Gastroesophageal sphincter (tissue), 4 donors: ENCODE data around the gene ARMC7. TPM values are rescaled to one million over a fixed set of nuclear protein-coding genes. Genes with fewer than 3 reads are reported as not detected.

Source experiments
- ATAC-seq: fragments of 150-250 bp; one replicate; pipeline ENCODE4 v1.9.1; 2016; ENCODE audit warnings: mild to moderate bottlenecking, moderate library complexity
- H3K27ac ChIP-seq, 4 donors: fragments of 200-600 bp; sonication (generic) in 3 of 4; 1 replicate in 3 of 4; 2 replicates in 1 of 4; pipeline ENCODE4 v1.5.1; 2016 to 2019
- H3K27me3 ChIP-seq: fragments of 200-600 bp; sonication (generic); one replicate; pipeline ENCODE4 v1.5.1; 2019
- H3K36me3 ChIP-seq, 2 donors: fragments of 200-600 bp; sonication (generic); one replicate each; pipeline ENCODE4 v1.5.1; 2019; ENCODE audit warnings: control low read depth in 1 of 2
- H3K4me1 ChIP-seq, 3 donors: fragments of 200-600 bp; sonication (generic); 1 replicate in 2 of 3; 2 replicates in 1 of 3; pipeline ENCODE4 v1.5.1; 2016 to 2019; ENCODE audit warnings: control low read depth in 2 of 3
- H3K4me3 ChIP-seq, 2 donors: fragments of 200-600 bp; sonication (generic); one replicate each; pipeline ENCODE4 v1.5.1; 2019; ENCODE audit warnings: mild to moderate bottlenecking in 1 of 2, moderate library complexity in 1 of 2
- H3K9me3 ChIP-seq, 3 donors: fragments of 200-600 bp; sonication (generic); one replicate each; pipeline ENCODE4 v1.5.1; 2017 to 2019; ENCODE audit warnings: control low read depth in 2 of 3
- EP300 ChIP-seq: sonication (generic); formaldehyde crosslinking; IDR thresholded peaks from one replicate; pipeline ENCODE4 v1.6.1; 2017; ENCODE audit warnings: antibody characterized with exemption, mild to moderate bottlenecking
- POLR2A ChIP-seq, 2 donors: fragments of 450-650 bp; IDR thresholded peaks; one replicate each; pipeline ENCODE4 v1.6.1; 2017; ENCODE audit warnings: antibody characterized with exemption in 2 of 2, mild to moderate bottlenecking in 2 of 2, moderate library complexity in 1 of 2
- POLR2AphosphoS5 ChIP-seq: sonication (generic); formaldehyde crosslinking; IDR thresholded peaks from one replicate; pipeline ENCODE4 v1.6.1; 2017; ENCODE audit warnings: antibody characterized with exemption
- WGBS, 2 donors: methylation state at CpG; one replicate each; pipeline ENCODE4 v1.1.5; 2018; ENCODE audit warnings: low coverage in 1 of 2; 5-methylcytosine and 5-hydroxymethylcytosine counted together
- total RNA-seq, 4 donors: library from RNA; depleted of rRNA; stranded (reverse); fragments of >200 nt; gene quantifications; one replicate each; pipeline ENCODE4 v1.1.0, GENCODE V29; 2016
- TF ChIP-seq, protein P1 (sequence below), 4 experiments: fragments of 200-600 bp in 2 of 4; fragments of 450-650 bp in 2 of 4; sonication (generic) in 1 of 4; IDR thresholded peaks; one replicate each; pipeline ENCODE4 v1.5.1; 2017 to 2019; ENCODE audit warnings: antibody characterized with exemption in 4 of 4, mild to moderate bottlenecking in 2 of 4, moderate library complexity in 2 of 4

The ARMC7 gene
- total RNA-seq, 4 donors from 2014 or later, result 2.4 to 6.1 (median 3.9) TPM

DNA sequence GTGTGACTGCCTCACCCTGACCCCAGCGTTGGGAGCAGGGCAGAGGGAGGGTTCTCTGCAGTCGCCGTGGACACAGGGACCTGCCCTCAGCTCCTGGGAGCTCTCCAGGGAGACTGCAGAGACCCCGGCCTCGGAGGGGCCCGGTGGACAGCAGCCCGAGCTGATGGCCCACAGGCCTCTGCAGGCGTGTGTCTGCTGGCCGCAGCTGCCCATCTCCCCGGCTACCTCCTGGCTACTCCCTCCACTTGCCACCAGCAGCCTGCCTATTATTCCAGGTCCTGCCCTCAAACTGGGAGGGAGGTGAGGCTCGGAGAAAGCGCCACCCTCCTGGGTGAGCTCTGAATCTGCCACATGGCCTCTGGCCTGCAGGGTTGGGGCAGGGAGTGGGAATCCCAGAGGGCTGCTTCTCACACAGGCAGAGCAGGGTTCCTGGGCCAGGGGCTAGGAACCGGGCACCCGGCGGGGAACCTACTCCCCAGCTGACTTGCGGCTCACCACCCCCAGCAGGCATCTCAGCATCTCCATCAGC is 14.8 kb upstream of the ARMC7 start:
- Histone ChIP-seq H3K4me3 (no peak overlapping the region), H3K4me1 (peaks cover 0 to 35% (median 8%) of the 10 kb centered on the region in 3 donors), H3K9me3 (no peaks in the 10 kb centered on the region), H3K36me3 (peaks cover 0 to 15% of the 10 kb centered on the region in 2 donors), H3K27ac (no peak overlapping the region), H3K27me3 (no peaks in the 10 kb centered on the region)
- WGBS, 2 donors, result 46 to 93% methylated on average over 3 to 4 of the region's 16 CpGs
- no peak for ATAC-seq
- no peak for TF ChIP-seq POLR2AphosphoS5

DNA sequence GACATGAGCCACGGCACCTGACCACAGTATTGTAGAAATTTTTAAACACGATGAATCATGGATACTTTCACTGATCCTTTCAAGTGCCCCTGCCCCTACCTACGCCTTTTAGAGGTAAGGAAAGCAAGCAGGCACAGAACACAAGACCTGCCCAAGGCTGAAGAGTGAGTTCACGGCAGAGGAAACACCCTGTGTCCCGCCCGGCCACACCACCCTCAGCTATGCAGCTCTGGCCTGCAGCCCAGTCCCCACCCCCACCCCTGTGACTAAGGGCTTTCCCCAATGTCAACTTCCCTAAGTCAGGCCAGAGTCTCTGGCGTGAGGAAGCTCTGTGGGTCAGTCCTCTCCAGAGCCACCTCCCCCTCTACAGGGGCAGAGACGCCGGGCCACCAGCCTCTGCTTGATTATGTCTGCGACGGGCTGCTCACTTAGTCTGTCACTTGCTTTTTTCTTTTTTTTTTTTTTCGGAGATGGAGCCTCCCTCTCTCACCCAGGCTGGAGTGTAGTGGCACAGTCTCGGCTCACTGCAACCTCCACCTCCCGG is 13.6 kb upstream of the ARMC7 start:
- TF ChIP-seq POLR2A (IDR thresholded peaks at IDR 0.05), result no peak
- TF ChIP-seq EP300, result no peak
- TF ChIP-seq, protein P1, sequence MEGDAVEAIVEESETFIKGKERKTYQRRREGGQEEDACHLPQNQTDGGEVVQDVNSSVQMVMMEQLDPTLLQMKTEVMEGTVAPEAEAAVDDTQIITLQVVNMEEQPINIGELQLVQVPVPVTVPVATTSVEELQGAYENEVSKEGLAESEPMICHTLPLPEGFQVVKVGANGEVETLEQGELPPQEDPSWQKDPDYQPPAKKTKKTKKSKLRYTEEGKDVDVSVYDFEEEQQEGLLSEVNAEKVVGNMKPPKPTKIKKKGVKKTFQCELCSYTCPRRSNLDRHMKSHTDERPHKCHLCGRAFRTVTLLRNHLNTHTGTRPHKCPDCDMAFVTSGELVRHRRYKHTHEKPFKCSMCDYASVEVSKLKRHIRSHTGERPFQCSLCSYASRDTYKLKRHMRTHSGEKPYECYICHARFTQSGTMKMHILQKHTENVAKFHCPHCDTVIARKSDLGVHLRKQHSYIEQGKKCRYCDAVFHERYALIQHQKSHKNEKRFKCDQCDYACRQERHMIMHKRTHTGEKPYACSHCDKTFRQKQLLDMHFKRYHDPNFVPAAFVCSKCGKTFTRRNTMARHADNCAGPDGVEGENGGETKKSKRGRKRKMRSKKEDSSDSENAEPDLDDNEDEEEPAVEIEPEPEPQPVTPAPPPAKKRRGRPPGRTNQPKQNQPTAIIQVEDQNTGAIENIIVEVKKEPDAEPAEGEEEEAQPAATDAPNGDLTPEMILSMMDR (IDR thresholded peaks at IDR 0.05), result no peak
- TF ChIP-seq POLR2AphosphoS5, result no peak
- Histone ChIP-seq H3K4me1 (peaks cover 0 to 24% (median 6%) of the 10 kb centered on the region in 3 donors), H3K27ac (peak overlapping the region in 1 of 4 donors; percentile 12), H3K4me3 (no peak overlapping the region), H3K27me3 (no peaks in the 10 kb centered on the region), H3K36me3 (peaks cover 0 to 21% of the 10 kb centered on the region in 2 donors), H3K9me3 (no peaks in the 10 kb centered on the region)
- peak; percentile 78 for ATAC-seq
- 50 to 52% methylated on average over 7 to 11 of the region's 14 CpGs for WGBS, 2 donors

GRCh38 chr17:75097865-75098264 is 11.9 kb upstream of the ARMC7 start:
- H3K4me3 ChIP-seq, result no peak overlapping the region
- no peak for TF ChIP-seq POLR2A (IDR thresholded peaks at IDR 0.05)
- no peak for TF ChIP-seq POLR2AphosphoS5
- TF ChIP-seq, protein P1 (IDR thresholded peaks at IDR 0.05), result no peak
- TF ChIP-seq EP300, result no peak
- peaks cover 0 to 15% (median 0%) of the 10 kb centered on the region in 3 donors for H3K4me1 ChIP-seq
- no peaks in the 10 kb centered on the region for H3K27me3 ChIP-seq
- H3K27ac ChIP-seq, result no peak overlapping the region
- H3K36me3 ChIP-seq, result peaks cover 0 to 21% of the 10 kb centered on the region in 2 donors
- WGBS, 2 donors, result no CpG with 5 or more reads among the region's 7 CpGs
- no peaks in the 10 kb centered on the region for H3K9me3 ChIP-seq
- no peak for ATAC-seq

- no peaks in the 10 kb centered on the region for H3K27me3 ChIP-seq
- peaks cover 0 to 21% of the 10 kb centered on the region in 2 donors for H3K36me3 ChIP-seq
- ATAC-seq, result no peak
- WGBS, 2 donors, result 84 to 88% methylated on average over 7 of the region's 7 CpGs
- TF ChIP-seq, protein P1 (IDR thresholded peaks at IDR 0.05), result no peak
- TF ChIP-seq EP300 (no peak), POLR2AphosphoS5 (no peak), POLR2A (IDR thresholded peaks at IDR 0.05) (no peak)
- peaks cover 0 to 8% (median 0%) of the 10 kb centered on the region in 3 donors for H3K4me1 ChIP-seq
- no peaks in the 10 kb centered on the region for H3K9me3 ChIP-seq
- H3K27ac ChIP-seq, result no peak overlapping the region
- no peak overlapping the region for H3K4me3 ChIP-seq
These were observed 10.9 kb upstream of the ARMC7 start for GRCh38 chr17:75098861-75099260.

DNA sequence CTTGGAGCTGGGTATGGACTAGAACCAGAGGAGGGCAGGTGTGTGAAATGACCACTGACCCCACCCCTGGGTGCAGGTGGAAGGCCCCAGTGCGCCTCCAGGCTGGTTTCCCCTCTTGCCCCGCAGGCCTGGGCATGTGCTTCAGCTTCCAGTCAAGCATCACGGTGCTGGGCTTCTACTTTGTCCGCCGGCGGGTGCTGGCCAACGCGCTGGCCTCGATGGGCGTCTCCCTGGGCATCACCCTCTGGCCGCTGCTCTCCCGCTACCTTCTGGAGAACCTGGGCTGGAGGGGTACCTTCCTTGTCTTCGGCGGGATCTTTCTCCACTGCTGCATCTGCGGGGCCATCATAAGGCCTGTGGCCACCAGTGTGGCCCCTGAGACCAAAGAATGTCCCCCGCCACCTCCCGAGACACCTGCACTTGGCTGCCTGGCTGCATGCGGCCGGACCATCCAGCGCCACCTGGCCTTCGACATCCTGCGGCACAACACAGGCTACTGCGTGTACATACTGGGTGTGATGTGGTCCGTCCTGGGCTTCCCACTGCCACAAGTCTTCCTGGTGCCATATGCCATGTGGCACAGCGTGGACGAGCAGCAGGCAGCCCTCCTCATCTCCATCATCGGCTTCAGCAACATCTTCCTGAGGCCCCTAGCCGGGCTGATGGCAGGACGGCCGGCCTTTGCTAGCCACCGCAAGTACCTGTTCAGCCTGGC is 9.7 kb upstream of the ARMC7 start:
- H3K4me3 ChIP-seq, result no peak overlapping the region
- peaks cover 0 to 8% (median 0%) of the 10 kb centered on the region in 3 donors for H3K4me1 ChIP-seq
- no peaks in the 10 kb centered on the region for H3K27me3 ChIP-seq
- no peak for TF ChIP-seq EP300
- TF ChIP-seq, protein P1 (IDR thresholded peaks at IDR 0.05), result no peak
- no peak for TF ChIP-seq POLR2A (IDR thresholded peaks at IDR 0.05)
- TF ChIP-seq POLR2AphosphoS5, result no peak
- WGBS, 2 donors, result 93 to 97% methylated on average over 3 to 12 of the region's 31 CpGs
- peaks cover 0 to 21% of the 10 kb centered on the region in 2 donors for H3K36me3 ChIP-seq
- no peak for ATAC-seq
- H3K27ac ChIP-seq, result no peak overlapping the region
- no peaks in the 10 kb centered on the region for H3K9me3 ChIP-seq
